ENCODE results near the gene ATP2B2. TPM values are rescaled to one million over a fixed set of nuclear protein-coding genes. Genes with fewer than 3 reads are reported as not detected.

Gene ATP2B2
- total and polyA plus RNA-seq, 2 donors (not counting 1 experiment from before 2014, with no cell fraction given): not detected

- Mint-ChIP-seq H3K4me1 (no peaks in the 10 kb centered on the region), H3K27ac (no peak overlapping the region), H3K9me3 (ENCODE audit: insufficient read depth) (no peaks in the 10 kb centered on the region), H3K27me3 (peaks cover 44% of the 10 kb centered on the region), H3K4me3 (no peak overlapping the region)
- Histone ChIP-seq H3K27me3 (replicated peaks in 1 of 4; ENCODE audit: control extremely low read depth in 1 of 4, control insufficient read depth in 3 of 4, insufficient read depth in 4 of 4, low read length in 3 of 4) (peaks cover 0 to 19% (median 3%) of the 10 kb centered on the region in 4 experiments), H3K9ac (ENCODE audit: low read length) (no peak overlapping the region), H3K27ac (ENCODE audit: low read length in 2 of 2) (no peak overlapping the region), H3K79me2 (ENCODE audit: control insufficient read depth, insufficient read depth, low read length) (no peaks in the 10 kb centered on the region), H3K4me3 (ENCODE audit: control extremely low read depth in 1 of 5, extremely low read depth in 1 of 5, insufficient read depth in 1 of 5, low read depth in 2 of 5, low read length in 4 of 5) (no peak overlapping the region), H3K36me3 (replicated peaks in 1 of 2; ENCODE audit: control extremely low read depth in 1 of 2, control insufficient read depth in 1 of 2, extremely low read depth in 1 of 2, insufficient read depth in 2 of 2, low read length in 1 of 2) (no peaks in the 10 kb centered on the region), H2AFZ (ENCODE audit: insufficient read depth, low read depth, low read length, poor library complexity, severe bottlenecking) (no peak overlapping the region), H3K9me3 (ENCODE audit: control extremely low read depth in 1 of 3, control insufficient read depth in 2 of 3, insufficient read depth in 1 of 3, low read length in 2 of 3) (no peaks in the 10 kb centered on the region), H4K20me1 (ENCODE audit: control insufficient read depth, insufficient read depth, low read length, poor library complexity, severe bottlenecking) (no peaks in the 10 kb centered on the region), H3K4me2 (replicated peaks; ENCODE audit: low read depth, low read length, poor library complexity, severe bottlenecking) (no peak overlapping the region), H3K4me1 (ENCODE audit: control insufficient read depth in 2 of 2, insufficient read depth in 2 of 2, low read length in 2 of 2) (no peaks in the 10 kb centered on the region)
- 78% methylated on average over 7 of the region's 7 CpGs for WGBS (ENCODE audit: insufficient coverage)
- TF ChIP-seq CTCF (IDR thresholded peaks at IDR 0.05): no peak
- TF ChIP-seq EZH2 (IDR thresholded peaks at IDR 0.05; ENCODE audit: borderline replicate concordance, insufficient read depth, low read depth, low read length, poor library complexity, severe bottlenecking): no peak
- intact Hi-C loops (cut with micrococcal nuclease): no loop called here
- ATAC-seq (ENCODE audit: low read depth) (no peak), DNase-seq (no peak)
- ChIA-PET CTCF (no interaction called here), POLR2A (no interaction called here)
These were observed 22.7 kb upstream of the ATP2B2 start for GRCh38 chr3:10528046-10528445.

- Histone ChIP-seq H3K9ac (ENCODE audit: low read length) (no peak overlapping the region), H3K36me3 (replicated peaks in 1 of 2; ENCODE audit: control extremely low read depth in 1 of 2, control insufficient read depth in 1 of 2, extremely low read depth in 1 of 2, insufficient read depth in 2 of 2, low read length in 1 of 2) (no peaks in the 10 kb centered on the region), H3K4me2 (replicated peaks; ENCODE audit: low read depth, low read length, poor library complexity, severe bottlenecking) (no peak overlapping the region), H2AFZ (ENCODE audit: insufficient read depth, low read depth, low read length, poor library complexity, severe bottlenecking) (no peak overlapping the region), H3K4me3 (ENCODE audit: control extremely low read depth in 1 of 5, extremely low read depth in 1 of 5, insufficient read depth in 1 of 5, low read depth in 2 of 5, low read length in 4 of 5) (no peak overlapping the region), H3K79me2 (ENCODE audit: control insufficient read depth, insufficient read depth, low read length) (no peaks in the 10 kb centered on the region), H3K4me1 (ENCODE audit: control insufficient read depth in 2 of 2, insufficient read depth in 2 of 2, low read length in 2 of 2) (no peaks in the 10 kb centered on the region), H3K9me3 (ENCODE audit: control extremely low read depth in 1 of 3, control insufficient read depth in 2 of 3, insufficient read depth in 1 of 3, low read length in 2 of 3) (no peaks in the 10 kb centered on the region), H3K27ac (ENCODE audit: low read length in 2 of 2) (no peak overlapping the region), H4K20me1 (ENCODE audit: control insufficient read depth, insufficient read depth, low read length, poor library complexity, severe bottlenecking) (no peaks in the 10 kb centered on the region), H3K27me3 (replicated peaks in 1 of 4; ENCODE audit: control extremely low read depth in 1 of 4, control insufficient read depth in 3 of 4, insufficient read depth in 4 of 4, low read length in 3 of 4) (peaks cover 0 to 19% (median 3%) of the 10 kb centered on the region in 4 experiments)
- Mint-ChIP-seq H3K27ac (no peak overlapping the region), H3K9me3 (ENCODE audit: insufficient read depth) (no peaks in the 10 kb centered on the region), H3K27me3 (peaks cover 48% of the 10 kb centered on the region), H3K4me1 (no peaks in the 10 kb centered on the region), H3K4me3 (no peak overlapping the region)
- CTCF ChIA-PET: no interaction called here
- no peak for TF ChIP-seq EZH2 (IDR thresholded peaks at IDR 0.05; ENCODE audit: borderline replicate concordance, insufficient read depth, low read depth, low read length, poor library complexity, severe bottlenecking)
- no peak for TF ChIP-seq CTCF (IDR thresholded peaks at IDR 0.05)
- ATAC-seq (ENCODE audit: low read depth): no peak
- WGBS (ENCODE audit: insufficient coverage): 93% methylated on average over 11 of the region's 13 CpGs
- intact Hi-C loops (cut with micrococcal nuclease): no loop called here
- DNase-seq: no peak
- POLR2A ChIA-PET: no interaction called here
These were observed 22.1 kb upstream of the ATP2B2 start for GRCh38 chr3:10527295-10528001.

Data from B cell (primary cell).